Measurements from ENCODE around the gene DNMT3B.

DNMT3B gene

GRCh38 chr20:32841632-32842031 lies 79.4 kb downstream of the DNMT3B start:
- H3K4me3 ChIP-seq (ENCODE audit: control insufficient read depth, low read depth, low read length), result no peak overlapping the region
- no peak for TF ChIP-seq CTCF (IDR thresholded peaks at IDR 0.05; ENCODE audit: control insufficient read depth, insufficient read depth, low read depth, low read length, missing control alignments)
- DNase-seq (ENCODE audit: low read depth), result no peak

- DNase-seq (ENCODE audit: low read depth), result no peak
- no peak overlapping the region for H3K4me3 ChIP-seq (ENCODE audit: control insufficient read depth, low read depth, low read length)
- no peak for TF ChIP-seq CTCF (IDR thresholded peaks at IDR 0.05; ENCODE audit: control insufficient read depth, insufficient read depth, low read depth, low read length, missing control alignments)
Observed at GRCh38 chr20:32842688-32843524, 80.7 kb downstream of the DNMT3B start.

GRCh38 chr20:32845786-32846185 lies 83.6 kb downstream of the DNMT3B start:
- no peak for TF ChIP-seq CTCF (IDR thresholded peaks at IDR 0.05; ENCODE audit: control insufficient read depth, insufficient read depth, low read depth, low read length, missing control alignments)
- DNase-seq (ENCODE audit: low read depth), result no peak
- no peak overlapping the region for H3K4me3 ChIP-seq (ENCODE audit: control insufficient read depth, low read depth, low read length)

- H3K4me3 ChIP-seq (ENCODE audit: control insufficient read depth, low read depth, low read length), result no peak overlapping the region
Observed at GRCh38 chr20:32846852-32847251, 84.7 kb downstream of the DNMT3B start.

GRCh38 chr20:32847964-32848363 lies 85.8 kb downstream of the DNMT3B start:
- no peak for TF ChIP-seq CTCF (IDR thresholded peaks at IDR 0.05; ENCODE audit: control insufficient read depth, insufficient read depth, low read depth, low read length, missing control alignments)
- H3K4me3 ChIP-seq (ENCODE audit: control insufficient read depth, low read depth, low read length), result no peak overlapping the region
- no peak for DNase-seq (ENCODE audit: low read depth)

More at GRCh38 chr20:32846852-32847251, 84.7 kb downstream of the DNMT3B start:
- TF ChIP-seq CTCF (IDR thresholded peaks at IDR 0.05; ENCODE audit: control insufficient read depth, insufficient read depth, low read depth, low read length, missing control alignments), result no peak
- DNase-seq (ENCODE audit: low read depth), result no peak

- TF ChIP-seq CTCF (IDR thresholded peaks at IDR 0.05; ENCODE audit: control insufficient read depth, insufficient read depth, low read depth, low read length, missing control alignments), result no peak
- no peak for DNase-seq (ENCODE audit: low read depth)
- no peak overlapping the region for H3K4me3 ChIP-seq (ENCODE audit: control insufficient read depth, low read depth, low read length)
Observed at GRCh38 chr20:32848846-32849245, 86.7 kb downstream of the DNMT3B start.
